PC-3 (cell line): Measurements from ENCODE around the gene AIFM2. TPM values are rescaled to one million over a fixed set of nuclear protein-coding genes. Genes with fewer than 3 reads are reported as not detected.
"Not testable (repeated sequence)": the region's sequence is repeated elsewhere in the genome, so short reads cannot be mapped to it uniquely, and the experiment has no call there.

Experiments
- ATAC-seq: fragments of 200-7000 bp; cut with Tn5 transposase; 2 replicates; pipeline ENCODE4 v1.9.1; 2020; ENCODE audit warnings: mild to moderate bottlenecking, moderate library complexity
- BruUV-seq: library from RNA; stranded (reverse); fragments of 400-500 nt; replicated peaks from 2 replicates; lab custom pipeline; 2021; lab: Mats Ljungman, UMichigan
- CTCF ChIA-PET: fragments of 300-600 bp; sonication (Branson Sonifier 250); formaldehyde crosslinking; loops from one replicate; lab custom pipeline; 2022; ENCODE audit warnings: antibody characterized with exemption; lab: Charles Lee
- POLR2A ChIA-PET: fragments of 300-600 bp; sonication (Branson Sonifier 250); formaldehyde crosslinking; loops from one replicate; lab custom pipeline; 2022; ENCODE audit warnings: antibody characterized with exemption; ENCODE audit not compliant: unreplicated experiment; lab: Charles Lee
- DNase-seq: peaks from one replicate; pipeline ENCODE4 v3.0.0-alpha.2; 2015
- H2AFZ ChIP-seq: fragments of 300-600 bp; sonication (generic); 2 replicates; pipeline ENCODE4 v1.6.0; 2016; ENCODE audit warnings: antibody characterized with exemption, low read length
- H3F3A ChIP-seq: fragments of 300-600 bp; sonication (generic); one replicate; pipeline ENCODE4 v1.6.0; 2017; ENCODE audit warnings: antibody characterized with exemption, low read length, control low read depth, mild to moderate bottlenecking; ENCODE audit not compliant: unreplicated experiment
- H3K27ac ChIP-seq: fragments of 300-600 bp; sonication (generic); 2 replicates; pipeline ENCODE4 v1.5.1; 2016; ENCODE audit warnings: mild to moderate bottlenecking, low read length
- H3K27me3 ChIP-seq: fragments of 300-600 bp; sonication (generic); 2 replicates; pipeline ENCODE4 v1.6.1; 2016; ENCODE audit warnings: low read length, mixed read lengths
- H3K36me3 ChIP-seq: fragments of 300-600 bp; sonication (generic); 2 replicates; pipeline ENCODE4 v1.6.1; 2016; ENCODE audit warnings: low read depth, mixed run types, low read length, mixed read lengths
- H3K4me1 ChIP-seq: fragments of 300-600 bp; sonication (generic); 2 replicates; pipeline ENCODE4 v1.5.1; 2016; ENCODE audit warnings: low read length; ENCODE audit not compliant: insufficient read depth
- H3K4me2 ChIP-seq: fragments of 300-600 bp; sonication (generic); 2 replicates; pipeline ENCODE4 v1.6.0; 2016; ENCODE audit warnings: low read length
- H3K4me3 ChIP-seq: fragments of 300-600 bp; sonication (generic); 2 replicates; pipeline ENCODE4 v1.5.1; 2016; ENCODE audit warnings: mild to moderate bottlenecking, low read length, mixed read lengths
- H3K79me2 ChIP-seq: fragments of 300-600 bp; sonication (generic); 2 replicates; pipeline ENCODE4 v1.6.1; 2017; ENCODE audit warnings: low read length, mixed read lengths
- H3K9ac ChIP-seq: fragments of 300-600 bp; sonication (generic); 2 replicates; pipeline ENCODE4 v1.6.0; 2016; ENCODE audit warnings: mild to moderate bottlenecking, low read length
- H3K9me2 ChIP-seq: fragments of 300-600 bp; sonication (generic); replicated peaks from 2 replicates; pipeline ENCODE4 v1.6.1; 2016; ENCODE audit warnings: mixed run types, low read length, mixed read lengths
- H3K9me3 ChIP-seq: fragments of 300-600 bp; sonication (generic); 2 replicates; pipeline ENCODE4 v1.6.1; 2016; ENCODE audit warnings: low read length, mixed read lengths
- H4K20me1 ChIP-seq: fragments of 300-600 bp; sonication (generic); 2 replicates; pipeline ENCODE4 v1.6.1; 2016; ENCODE audit warnings: low read length, mixed read lengths
- EZH2 ChIP-seq: fragments of 300-600 bp; sonication (generic); IDR thresholded peaks from one replicate; pipeline ENCODE4 v1.6.1; 2017; ENCODE audit warnings: antibody characterized with exemption, mild to moderate bottlenecking, low read length; ENCODE audit not compliant: unreplicated experiment
- EZH2phosphoT487 ChIP-seq: fragments of 300-600 bp; sonication (generic); IDR thresholded peaks from 2 replicates; pipeline ENCODE4 v1.6.1; 2018; ENCODE audit warnings: mild to moderate bottlenecking, antibody characterized with exemption, low read length, borderline replicate concordance
- intact Hi-C: fragments of 100-400 bp; cut with micrococcal nuclease; formaldehyde crosslinking; loops from 2 replicates; pipeline ENCODE4 v1.9.0; 2023
- total RNA-seq: library from RNA; depleted of rRNA; stranded (reverse); fragments of >200 nt; gene quantifications from 2 replicates; pipeline ENCODE4 v1.2.3, GENCODE V29; 2014
- TF ChIP-seq, protein P1 (sequence below): fragments of 300-600 bp; sonication (generic); conservative IDR thresholded peaks from 2 replicates; pipeline ENCODE4 v1.5.1; 2017; ENCODE audit warnings: antibody characterized with exemption, low read depth, mild to moderate bottlenecking, low read length

The AIFM2 gene
- total RNA-seq, 1 experiment from 2014 or later: 29.2 TPM

DNA sequence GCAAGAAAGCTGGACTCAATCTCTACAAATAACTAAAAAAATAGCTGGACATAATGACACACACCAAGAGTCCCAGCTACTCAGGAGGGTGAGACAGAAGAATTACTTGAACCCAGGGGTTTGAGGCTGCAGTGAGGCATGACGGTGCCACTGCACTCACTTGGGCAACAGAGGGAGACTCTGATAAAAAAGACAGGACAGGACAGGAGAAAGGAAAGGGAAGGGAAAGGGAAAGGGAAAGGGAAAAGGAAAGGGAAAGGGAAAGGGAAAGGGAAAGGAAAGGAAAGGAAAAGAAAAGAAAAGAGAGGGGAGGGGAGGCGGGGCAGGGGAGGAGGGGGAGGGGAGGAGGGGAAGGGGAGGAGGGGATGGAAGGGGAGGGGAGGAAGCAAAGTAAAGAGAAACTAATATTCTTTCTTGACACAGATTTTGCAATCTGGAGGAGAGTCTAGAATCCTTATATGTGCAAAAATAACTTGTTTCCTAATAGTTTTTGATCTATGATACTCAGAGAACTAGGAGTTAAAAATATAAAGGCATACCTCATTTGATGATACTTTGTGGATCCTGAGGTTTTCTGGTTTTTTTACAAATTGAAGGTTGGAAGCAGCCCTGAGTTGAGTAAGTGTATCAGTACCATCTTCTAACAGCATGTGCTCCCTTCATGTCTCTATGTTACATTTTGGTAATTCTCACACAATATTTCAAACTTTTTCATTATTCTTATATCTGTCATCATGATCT lies 29.7 kb upstream of the AIFM2 start:
- H3K36me3 ChIP-seq: peaks cover 78% of the 10 kb centered on the region
- POLR2A ChIA-PET: no interaction called here
- no TSS peak for BruUV-seq

DNA sequence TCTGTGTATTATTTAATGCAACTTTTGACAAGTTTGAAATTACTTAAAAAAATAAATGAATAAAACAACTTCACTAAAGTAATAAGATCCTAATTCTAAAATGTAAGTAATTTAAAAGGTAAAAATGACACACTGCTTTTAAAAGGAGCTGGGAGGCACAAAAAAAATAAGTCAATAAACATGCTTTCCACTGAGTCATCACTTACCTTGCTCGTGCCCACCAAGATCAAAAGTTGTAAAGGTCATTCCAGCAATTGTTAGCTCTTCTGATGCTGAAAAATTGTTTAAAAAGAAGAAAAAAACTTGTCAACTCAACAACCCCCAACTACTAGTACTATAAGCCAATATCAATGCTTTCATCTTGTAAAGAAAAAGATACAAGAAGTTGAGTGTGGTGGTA lies 28.2 kb upstream of the AIFM2 start:
- CTCF ChIA-PET: interaction anchor here (0.6 to 1.2 kb wide), 2 partner anchors 14 to 61 kb away, joined by 4 to 8 read pairs; partner anchors contain the start of gene TYSND1
- H3K36me3 ChIP-seq: peaks cover 80% of the 10 kb centered on the region
- BruUV-seq: no TSS peak

More for the DNA sequence above, 29.7 kb upstream of the AIFM2 start:
- H3K4me3 ChIP-seq: no peak overlapping the region
- no peak overlapping the region for H3K4me2 ChIP-seq
- CTCF ChIA-PET: no interaction called here
- H3K9ac ChIP-seq: no peak overlapping the region
- peaks cover 88% of the 10 kb centered on the region for H3K79me2 ChIP-seq
- TF ChIP-seq EZH2: no peak
- TF ChIP-seq EZH2phosphoT487: no peak
- TF ChIP-seq, protein P1, sequence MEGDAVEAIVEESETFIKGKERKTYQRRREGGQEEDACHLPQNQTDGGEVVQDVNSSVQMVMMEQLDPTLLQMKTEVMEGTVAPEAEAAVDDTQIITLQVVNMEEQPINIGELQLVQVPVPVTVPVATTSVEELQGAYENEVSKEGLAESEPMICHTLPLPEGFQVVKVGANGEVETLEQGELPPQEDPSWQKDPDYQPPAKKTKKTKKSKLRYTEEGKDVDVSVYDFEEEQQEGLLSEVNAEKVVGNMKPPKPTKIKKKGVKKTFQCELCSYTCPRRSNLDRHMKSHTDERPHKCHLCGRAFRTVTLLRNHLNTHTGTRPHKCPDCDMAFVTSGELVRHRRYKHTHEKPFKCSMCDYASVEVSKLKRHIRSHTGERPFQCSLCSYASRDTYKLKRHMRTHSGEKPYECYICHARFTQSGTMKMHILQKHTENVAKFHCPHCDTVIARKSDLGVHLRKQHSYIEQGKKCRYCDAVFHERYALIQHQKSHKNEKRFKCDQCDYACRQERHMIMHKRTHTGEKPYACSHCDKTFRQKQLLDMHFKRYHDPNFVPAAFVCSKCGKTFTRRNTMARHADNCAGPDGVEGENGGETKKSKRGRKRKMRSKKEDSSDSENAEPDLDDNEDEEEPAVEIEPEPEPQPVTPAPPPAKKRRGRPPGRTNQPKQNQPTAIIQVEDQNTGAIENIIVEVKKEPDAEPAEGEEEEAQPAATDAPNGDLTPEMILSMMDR: no peak
- intact Hi-C loops: no loop called here
- H4K20me1 ChIP-seq: peaks cover 63% of the 10 kb centered on the region
- H2AFZ ChIP-seq: no peak overlapping the region
- H3K4me1 ChIP-seq: peaks cover 10% of the 10 kb centered on the region; the same call in 1 of the 2 replicates
- DNase-seq (no peak), ATAC-seq (no peak)
- H3F3A ChIP-seq: no peaks in the 10 kb centered on the region
- H3K9me3 ChIP-seq: no peaks in the 10 kb centered on the region
- H3K27me3 ChIP-seq: no peaks in the 10 kb centered on the region
- H3K27ac ChIP-seq: no peak overlapping the region
- no peaks in the 10 kb centered on the region for H3K9me2 ChIP-seq

DNA sequence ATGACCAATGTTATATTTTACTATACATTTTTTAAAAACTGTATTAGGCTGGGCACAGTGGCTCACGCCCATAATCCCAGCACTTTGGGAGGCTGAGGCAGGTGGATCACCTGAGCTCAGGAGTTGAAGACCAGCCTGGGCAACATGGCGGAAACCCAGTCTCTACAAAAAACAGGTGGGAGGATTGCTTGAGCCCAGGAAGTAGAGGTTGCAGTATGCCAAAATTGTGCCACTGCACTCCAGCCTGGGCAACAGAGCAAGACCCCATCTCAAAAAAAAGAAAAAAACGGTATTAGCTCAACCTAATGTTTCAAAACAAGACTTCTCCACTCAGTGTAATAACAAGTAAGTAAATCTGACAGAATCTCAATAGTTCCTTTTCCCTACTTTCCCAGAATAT lies 26.7 kb upstream of the AIFM2 start:
- POLR2A ChIA-PET, H3F3A ChIP-seq, H3K4me2 ChIP-seq, ATAC-seq, H3K27me3 ChIP-seq, H2AFZ ChIP-seq, H3K9me2 ChIP-seq, BruUV-seq, H3K4me3 ChIP-seq, H3K9me3 ChIP-seq, H3K9ac ChIP-seq, H3K27ac ChIP-seq, H3K4me1 ChIP-seq, DNase-seq, intact Hi-C loops: not testable (repeated sequence)
- peaks cover 86% of the 10 kb centered on the region for H3K36me3 ChIP-seq
- H4K20me1 ChIP-seq: peaks cover 40% of the 10 kb centered on the region
- CTCF ChIA-PET: interaction anchor here (1.0 kb wide), 1 partner anchor 13 kb away, joined by 3 read pairs; the partner anchor contains the start of gene TYSND1
- peaks cover 58% of the 10 kb centered on the region for H3K79me2 ChIP-seq

More for the DNA sequence above, 28.2 kb upstream of the AIFM2 start:
- POLR2A ChIA-PET: no interaction called here
- H3F3A ChIP-seq: no peaks in the 10 kb centered on the region
- H3K4me3 ChIP-seq: no peak overlapping the region
- H2AFZ ChIP-seq: no peak overlapping the region
- H3K27ac ChIP-seq: no peak overlapping the region
- H3K9ac ChIP-seq: no peak overlapping the region
- intact Hi-C loops: no loop called here
- no peaks in the 10 kb centered on the region for H3K9me2 ChIP-seq
- no peaks in the 10 kb centered on the region for H3K9me3 ChIP-seq
- peaks cover 73% of the 10 kb centered on the region for H3K79me2 ChIP-seq
- H3K4me2 ChIP-seq: no peak overlapping the region
- ATAC-seq (0 out of 2 replicates have a peak, but pooled peaks have one; percentile 25), DNase-seq (no peak)
- no peaks in the 10 kb centered on the region for H3K27me3 ChIP-seq
- peaks cover 10% of the 10 kb centered on the region; the same call in 1 of the 2 replicates for H3K4me1 ChIP-seq
- TF ChIP-seq EZH2: no peak
- TF ChIP-seq, protein P1: no peak
- TF ChIP-seq EZH2phosphoT487: no peak
- H4K20me1 ChIP-seq: peaks cover 48% of the 10 kb centered on the region
